Right renal cortex interstitium (tissue), 3 donors: ENCODE results near the gene SYNDIG1. TPM values are rescaled to one million over a fixed set of nuclear protein-coding genes. Genes with fewer than 3 reads are reported as not detected.

Experiments
- DNase-seq, 3 donors: peaks; one replicate each; pipeline ENCODE4 v3.0.0-alpha.2; 2013; ENCODE audit warnings: low read depth in 3 of 3, low spot score in 2 of 3
- polyA plus RNA-seq, 3 donors: library from polyadenylated mRNA; unstranded; fragments of 120-200 nt; gene quantifications; one replicate each; pipeline ENCODE4 v1.2.1, GENCODE V29; 2013; ENCODE audit not compliant: insufficient read length in 3 of 3

The SYNDIG1 gene
- 1 to 10 TPM; 5.8 to 8.6 (median 7.7) TPM for polyA plus RNA-seq

DNA sequence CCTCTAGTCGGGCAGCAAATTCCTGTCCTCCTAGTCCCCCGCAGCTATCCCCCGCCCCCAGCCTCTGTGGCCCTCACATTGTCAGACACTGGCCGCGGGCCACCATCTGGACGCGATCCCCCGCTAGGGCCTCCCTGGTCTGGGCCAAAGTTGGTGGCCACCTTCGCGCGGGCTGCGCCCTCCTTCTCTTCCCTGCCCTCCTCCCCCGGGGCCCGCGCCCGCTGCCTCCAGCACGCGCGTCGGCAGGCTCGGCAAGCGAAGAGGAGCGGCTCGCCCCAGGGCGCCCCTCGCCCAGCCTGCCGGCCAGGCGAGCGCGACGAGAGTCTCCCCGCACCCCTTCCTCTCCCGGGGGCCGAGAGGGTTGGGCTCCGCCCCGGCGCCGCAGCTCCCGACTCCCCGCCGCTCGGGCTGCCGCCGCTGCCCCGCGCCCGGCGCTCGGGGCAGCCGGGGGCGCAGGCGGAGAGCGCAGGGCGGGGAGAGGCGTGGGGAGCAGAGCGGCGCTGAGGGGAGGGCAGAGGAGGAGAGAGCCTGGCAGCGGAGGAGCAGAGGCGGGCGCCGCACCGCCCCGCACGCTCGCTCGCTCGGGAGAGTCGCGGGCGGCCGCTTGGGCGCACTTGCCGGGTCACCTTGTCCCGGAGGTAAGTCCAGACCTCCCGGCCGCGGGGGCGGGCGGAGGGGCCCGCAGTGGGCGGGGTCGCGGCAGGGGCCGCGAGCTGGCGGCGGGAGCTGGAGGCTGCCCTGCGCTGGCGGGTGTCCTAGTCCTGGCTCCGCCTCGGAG is at the start of gene SYNDIG1:
TSS of gene SYNDIG1 (plus strand) at position 514 of the 778 bp plus-strand sequence. CDS start 73,469 bp downstream, outside the sequence.
- DNase-seq = peak in 1 of 3 donors; percentile 38

DNA sequence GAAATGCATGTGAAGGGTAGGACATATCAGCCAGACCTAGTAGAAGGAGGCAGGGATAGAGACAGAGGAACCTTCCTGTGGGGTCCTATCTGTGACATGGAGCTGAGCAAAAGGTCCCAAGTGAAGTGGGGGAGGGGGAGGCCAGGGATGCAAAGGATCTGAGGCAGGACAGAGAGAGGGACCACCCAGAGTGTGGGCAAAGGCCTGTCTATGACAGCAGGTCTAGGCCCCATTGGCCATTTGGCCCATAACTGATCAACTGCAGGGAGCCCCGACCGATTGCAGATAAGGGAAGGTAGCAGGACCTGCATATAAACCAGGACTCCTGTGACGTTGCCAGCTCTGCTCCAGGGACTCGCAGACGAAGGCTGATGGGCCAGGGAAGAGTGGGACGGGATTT is 49.6 kb upstream of the SYNDIG1 start:
- DNase-seq = no peak

DNA sequence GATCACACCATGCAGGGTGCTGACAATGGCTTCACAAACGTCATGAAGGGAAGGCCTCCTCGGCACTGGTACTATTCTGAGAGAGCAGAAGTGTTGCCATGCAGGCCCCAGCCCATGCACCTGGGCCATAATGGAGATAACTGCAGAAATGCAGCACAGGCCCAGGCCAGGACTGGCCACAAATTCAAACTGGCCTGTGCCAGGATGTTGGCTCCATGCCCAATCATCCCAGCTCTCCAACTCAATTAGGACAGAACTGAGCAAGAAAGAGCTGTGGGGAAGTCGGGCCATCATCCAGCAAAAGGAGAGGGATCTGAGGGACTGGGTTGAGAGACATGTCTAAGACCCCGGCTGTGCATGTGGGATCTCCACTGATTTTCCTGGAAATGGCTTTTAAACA is 48.9 kb upstream of the SYNDIG1 start:
- no peak for DNase-seq

DNA sequence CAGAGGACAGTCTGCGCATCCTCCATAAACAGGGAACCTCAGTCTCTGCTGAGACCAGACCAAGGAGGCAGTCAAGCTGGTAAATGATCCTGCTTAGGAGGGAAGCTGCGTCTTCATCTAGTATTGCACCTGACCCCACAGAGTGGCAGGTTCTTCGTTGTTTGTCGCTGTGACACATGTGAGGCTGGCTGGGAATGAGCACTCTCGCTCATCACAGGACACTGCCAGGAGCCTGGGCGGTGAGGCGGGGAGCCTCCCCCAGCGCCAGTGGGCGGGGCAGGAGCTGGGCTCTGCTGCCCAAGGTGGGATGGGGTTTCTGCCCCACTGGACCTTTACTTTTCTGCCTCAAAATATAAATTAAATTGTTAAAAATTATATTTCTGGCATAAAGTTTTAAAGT is 48.4 kb upstream of the SYNDIG1 start:
- DNase-seq = no peak

DNA sequence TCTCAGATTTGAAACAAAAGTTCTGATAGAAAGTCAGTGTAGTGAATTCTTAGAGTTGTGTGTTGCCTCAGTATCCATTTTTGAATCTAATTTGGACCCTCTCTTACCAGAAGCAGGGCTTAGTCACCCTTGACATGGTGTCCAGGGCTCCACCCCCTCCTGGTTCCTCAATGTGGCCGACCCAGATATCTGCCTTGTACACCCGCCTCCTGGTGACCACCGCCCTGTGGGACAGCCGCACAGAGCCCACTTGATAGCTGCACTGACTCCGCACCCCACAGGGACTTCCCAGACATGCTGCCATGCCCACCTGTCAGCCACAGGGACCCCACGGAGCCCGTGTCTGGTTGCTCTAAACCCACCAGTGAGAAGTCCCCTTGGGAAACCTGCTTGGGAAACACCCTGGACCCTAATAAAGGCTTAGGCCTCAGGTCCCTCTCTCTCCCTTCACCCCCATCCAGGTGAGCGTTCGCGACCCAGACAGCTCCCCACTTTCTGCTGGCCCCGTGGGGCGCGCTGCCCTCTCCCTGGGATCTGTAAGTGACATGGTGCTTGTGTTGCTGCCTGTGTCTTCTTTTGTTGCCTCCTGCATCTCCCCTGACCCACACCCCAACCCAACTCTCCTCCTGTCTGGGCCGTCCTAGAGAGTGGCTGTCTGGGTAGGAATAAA is 47.2 kb upstream of the SYNDIG1 start:
- no peak for DNase-seq

DNA sequence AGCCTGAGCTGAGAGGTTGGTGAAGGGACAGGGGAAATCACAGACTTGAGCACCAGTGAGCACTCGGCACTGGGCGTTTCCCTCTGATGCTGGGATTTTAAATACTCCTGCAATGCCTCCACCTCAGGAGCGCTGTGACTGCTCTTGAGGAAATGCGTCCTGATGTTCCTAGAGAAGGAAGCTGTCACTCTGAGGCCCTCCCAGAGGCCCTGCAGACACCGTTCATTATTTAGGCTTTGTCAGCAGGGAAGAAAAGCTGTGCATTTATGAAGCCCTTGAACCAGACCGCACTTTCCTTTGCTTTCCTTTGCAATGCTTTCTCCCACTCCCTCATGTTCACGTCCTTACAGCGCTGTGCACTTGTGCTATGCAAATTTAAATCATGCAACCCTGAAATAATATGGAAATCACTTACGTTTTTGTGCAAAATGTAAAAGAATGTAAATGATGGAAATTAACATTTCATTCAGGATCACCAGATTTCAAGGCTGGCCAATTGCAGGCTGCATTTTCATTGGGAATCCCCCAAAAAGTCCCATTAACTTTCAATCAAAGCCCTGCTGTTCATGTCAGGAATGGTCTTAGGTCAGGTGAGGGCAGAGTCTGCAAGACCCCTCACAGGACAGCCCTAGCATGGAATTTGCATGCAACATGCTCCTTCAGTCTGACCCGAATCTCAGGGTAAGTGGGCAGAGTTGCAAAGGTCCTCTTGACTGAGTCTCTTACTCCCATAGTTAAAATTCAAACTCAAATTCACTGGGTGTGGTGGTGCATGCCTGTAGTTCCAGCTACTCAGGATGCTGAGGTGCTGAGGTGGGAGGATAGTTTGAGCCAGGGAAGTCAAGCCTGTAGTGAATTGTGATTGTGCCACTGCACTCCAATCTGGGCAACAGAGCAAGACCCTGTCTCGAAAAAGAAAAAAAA is 45.8 kb upstream of the SYNDIG1 start:
- DNase-seq = no peak

DNA sequence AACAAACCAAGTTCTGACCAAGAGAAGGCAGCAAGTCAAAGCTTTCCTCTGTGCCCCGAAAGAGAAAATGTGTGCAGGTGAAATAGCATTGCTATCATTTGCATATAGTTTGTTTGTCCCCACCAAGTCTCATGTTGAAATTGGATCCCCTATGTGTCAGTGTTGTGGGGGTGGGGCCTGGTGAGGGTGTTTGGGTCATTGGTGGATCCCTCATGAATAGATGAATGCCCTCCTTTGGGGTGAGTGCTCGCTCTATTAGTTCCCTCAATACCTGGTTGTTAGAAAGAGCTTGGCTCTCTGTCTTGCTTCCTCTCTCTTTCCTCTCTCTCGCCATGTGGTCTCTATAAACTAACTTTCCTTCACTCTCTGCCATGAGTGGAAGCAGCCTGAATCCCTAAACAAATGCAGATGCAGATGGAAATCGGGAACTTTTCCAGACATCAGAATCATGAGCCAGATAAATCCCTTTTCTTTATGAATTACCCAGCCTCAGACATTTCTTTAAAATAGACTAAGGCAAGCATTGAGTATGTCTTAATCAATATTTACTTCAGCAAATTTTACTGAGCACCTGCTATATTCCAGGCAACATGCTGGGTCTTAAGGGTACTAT is 43.8 kb upstream of the SYNDIG1 start:
- DNase-seq = no peak

DNA sequence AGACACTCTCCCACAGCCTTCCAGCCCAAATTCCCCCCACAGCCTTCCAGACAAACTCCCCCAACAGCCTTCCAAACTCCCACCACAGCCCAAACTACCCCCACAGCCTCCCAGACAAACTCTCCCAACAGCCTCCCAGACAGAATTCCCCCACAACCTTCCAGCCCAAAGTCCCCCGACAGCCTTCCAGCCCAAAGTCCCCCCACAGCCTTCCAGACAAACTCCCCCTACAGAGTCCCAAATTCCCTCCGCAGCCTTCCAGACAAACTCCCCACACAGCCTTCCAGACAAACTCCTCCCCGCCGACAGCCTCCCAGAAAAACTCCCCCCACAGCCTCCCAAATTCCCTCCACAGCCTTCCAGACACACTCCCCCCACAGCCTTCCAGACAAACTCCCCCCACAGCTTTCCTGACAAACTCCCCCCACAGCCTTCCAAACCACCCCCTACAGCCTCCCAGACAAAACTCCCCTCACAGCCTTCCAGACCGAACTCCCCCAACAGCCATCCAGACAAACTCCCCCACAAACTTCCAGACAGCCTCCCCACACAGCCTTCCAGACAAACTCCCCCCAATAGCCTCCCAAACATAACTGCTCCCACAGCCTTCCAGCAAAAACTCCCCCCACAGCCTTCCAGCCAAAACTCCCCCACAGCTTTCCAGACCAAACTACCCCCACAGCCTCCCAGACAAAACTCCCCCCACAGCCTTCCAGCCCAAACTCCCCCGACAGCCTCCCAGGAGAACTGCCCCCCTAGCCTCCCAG is 38.0 kb upstream of the SYNDIG1 start:
- no peak for DNase-seq

DNA sequence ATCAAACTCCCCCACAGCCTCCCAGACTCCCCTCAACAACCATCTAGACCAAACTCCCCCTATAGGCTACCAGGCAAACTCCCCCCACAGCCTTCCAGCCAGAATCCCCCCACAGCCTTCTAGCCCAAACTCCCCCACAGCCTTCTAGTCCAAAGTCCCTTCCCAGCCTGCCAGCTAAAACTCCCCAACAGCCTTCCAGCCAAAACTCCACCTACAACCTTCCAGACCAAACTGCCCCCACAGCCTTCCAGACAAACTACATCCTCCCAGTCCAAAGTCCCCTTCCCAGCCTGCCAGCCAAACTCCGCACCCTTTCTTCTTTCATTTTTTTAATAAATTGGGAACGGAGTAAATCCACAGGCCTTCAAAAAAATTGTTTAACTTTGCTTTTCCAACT is 37.4 kb upstream of the SYNDIG1 start:
- no peak for DNase-seq

DNA sequence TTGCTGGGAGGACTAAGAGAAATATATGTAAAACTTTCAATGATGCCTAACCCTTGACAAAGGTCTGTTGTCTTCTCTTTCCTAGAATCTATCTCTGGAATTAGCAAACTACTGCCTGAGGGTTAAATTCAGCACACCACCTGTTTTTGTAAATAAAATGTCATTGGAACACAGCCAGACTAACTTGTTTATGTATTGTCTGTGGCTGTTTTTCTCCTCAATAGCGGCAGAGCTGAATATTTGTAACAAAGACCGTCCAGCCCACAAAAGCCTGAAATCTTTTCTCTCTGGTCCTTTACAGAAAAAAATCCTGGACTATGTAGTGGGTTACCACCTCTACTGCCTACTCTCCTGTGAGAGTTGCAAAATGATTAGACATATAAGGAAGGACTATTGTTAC is 33.3 kb upstream of the SYNDIG1 start:
- DNase-seq = no peak

DNA sequence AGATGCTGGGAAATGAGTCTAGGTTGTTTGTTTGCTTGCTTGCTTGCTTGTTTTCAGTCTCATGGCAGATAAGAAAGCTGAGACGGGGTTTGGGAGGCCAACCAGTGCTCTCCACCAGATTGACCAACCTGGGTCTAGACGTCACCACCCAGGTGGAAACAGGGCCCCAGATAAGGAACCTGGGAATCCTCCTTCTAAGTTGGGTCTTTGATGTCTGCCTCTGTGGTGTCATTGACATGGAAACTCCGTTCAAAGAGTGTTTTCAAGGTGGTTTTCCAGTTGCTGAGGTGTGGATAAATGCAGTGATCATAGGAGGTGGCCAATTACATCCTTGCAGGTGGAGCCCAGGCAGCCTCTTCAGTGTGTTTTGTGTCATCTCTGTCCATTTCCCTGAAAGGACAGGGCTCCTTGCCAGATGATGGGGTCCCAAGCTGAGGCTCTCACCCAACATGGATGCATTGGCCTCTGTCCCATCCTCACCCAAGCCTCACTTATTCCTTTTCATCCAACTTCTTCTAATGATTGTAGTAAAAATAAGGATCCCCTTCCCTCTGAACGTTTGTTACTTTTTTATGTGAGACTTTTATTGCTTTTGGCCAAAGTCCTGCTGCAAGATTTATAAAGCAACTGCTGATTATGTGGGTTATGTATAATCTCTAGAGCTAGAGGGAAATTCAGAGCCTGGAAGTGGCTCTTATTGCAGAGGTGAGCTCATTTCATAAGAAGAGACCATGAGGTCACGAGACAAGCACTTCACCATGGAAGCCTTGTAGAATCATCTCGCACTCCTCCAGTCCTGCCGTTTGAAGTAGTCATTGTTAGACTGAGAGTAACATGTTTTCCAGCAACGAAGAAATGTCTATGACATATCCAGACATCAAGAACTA is 32.0 kb upstream of the SYNDIG1 start:
- peak in 2 of 3 donors; percentile 43 to 56 for DNase-seq

DNA sequence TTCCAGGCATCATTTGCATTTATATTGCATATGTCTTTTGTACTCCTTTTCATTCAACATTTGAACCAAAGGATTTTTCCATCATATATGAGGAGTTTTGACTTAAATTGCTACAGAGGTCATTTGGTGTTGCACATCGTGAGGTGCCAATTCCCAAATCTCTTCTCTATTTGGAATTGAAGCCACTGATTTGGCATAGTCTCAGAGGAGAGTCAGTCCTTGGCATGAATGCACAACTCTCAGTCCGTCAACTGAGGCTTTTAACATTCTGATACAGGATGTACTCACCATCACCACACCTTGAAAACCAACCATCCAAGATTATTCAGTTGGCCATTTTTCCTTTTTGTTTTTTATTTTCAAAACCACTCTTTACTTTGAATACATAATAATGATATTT is 31.1 kb upstream of the SYNDIG1 start:
- no peak for DNase-seq

DNA sequence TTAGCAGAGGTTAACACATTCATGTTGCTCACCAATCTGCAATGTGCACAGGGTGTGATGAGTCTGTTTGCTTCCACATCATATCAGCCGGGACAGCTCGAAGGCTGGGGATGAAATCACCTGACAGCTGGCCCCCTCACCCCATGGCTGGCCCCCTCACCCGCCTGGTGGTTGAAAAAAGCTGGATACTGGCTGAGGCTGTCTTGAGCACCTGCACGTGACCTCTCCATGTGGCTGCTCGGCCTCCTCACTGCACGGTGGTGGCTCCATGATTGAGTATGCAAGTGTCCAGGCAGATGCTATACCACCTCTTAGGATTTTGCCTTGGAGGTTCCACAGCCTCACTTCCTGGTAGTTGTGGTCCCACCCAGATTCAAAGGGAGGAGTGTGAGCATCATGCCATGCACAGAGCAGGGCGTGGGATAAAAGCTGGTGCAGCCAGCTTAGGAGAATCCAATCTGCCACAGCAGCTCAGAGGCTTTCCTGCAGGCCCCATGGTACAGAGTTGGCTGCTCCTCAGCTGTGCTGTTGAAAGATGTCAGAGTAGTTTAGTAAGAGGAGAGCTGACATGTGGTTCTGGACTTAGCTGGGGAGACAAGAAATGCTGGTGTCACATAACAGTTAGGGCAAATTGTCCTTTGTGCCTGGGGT is 29.6 kb upstream of the SYNDIG1 start:
- DNase-seq = no peak

DNA sequence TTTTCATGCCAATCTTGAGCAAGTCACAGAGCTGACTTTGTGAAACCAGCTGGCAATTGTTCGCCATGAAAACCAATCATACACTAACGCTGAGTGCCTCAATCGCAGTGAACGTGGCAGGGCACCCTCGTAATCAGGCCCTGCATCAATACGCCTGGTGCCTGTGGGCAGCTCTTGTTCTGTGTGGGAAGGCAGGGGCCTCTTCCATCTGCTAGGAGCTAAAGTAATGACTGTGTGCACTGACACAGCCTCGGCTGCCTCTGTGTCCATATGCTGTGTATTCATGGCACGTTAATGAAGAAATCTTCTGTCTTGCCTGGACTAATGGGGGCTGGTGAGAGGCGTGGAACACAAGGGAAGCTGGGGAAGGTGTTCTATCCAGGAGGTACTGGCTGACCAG is 27.8 kb upstream of the SYNDIG1 start:
- DNase-seq = no peak

DNA sequence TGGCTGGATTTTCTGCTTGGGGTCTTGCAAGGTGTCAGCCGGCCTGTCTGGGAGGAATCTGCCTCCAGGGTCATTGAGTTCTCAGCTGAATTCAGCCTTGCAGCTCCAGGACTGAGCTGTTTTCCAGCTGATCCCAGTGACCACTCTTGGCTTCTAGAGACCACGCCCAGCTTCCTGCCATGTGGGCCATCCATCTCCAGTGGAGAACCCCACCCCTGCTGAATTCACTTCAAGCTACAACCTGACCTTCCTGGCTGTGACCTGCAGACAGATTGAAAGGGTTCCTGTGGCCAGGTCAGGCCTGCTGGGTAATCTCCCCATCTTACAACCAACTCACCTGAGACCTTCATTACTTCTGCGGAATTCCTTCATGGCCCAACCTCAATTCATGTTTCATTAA is 26.5 kb upstream of the SYNDIG1 start:
- no peak for DNase-seq

DNA sequence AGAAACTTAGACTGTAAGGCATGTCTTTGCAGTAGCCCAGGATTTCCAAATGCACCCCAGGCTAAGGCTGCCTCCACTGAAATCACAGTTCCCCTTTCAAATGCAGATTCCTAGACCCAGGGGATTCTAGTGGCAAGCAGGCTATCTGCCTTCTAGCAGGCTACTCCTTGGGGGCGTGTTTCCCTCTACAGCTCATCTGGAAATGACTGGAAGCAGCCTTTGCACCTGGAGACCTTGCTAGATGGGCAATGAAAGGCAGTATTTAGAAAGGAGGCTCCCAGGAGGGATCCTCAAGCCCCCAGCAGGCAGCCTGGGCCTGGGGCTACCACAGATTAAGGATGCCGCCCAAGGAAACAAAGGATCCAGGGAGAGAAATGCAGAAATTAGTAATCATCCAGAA is 26.0 kb upstream of the SYNDIG1 start:
- DNase-seq = no peak

DNA sequence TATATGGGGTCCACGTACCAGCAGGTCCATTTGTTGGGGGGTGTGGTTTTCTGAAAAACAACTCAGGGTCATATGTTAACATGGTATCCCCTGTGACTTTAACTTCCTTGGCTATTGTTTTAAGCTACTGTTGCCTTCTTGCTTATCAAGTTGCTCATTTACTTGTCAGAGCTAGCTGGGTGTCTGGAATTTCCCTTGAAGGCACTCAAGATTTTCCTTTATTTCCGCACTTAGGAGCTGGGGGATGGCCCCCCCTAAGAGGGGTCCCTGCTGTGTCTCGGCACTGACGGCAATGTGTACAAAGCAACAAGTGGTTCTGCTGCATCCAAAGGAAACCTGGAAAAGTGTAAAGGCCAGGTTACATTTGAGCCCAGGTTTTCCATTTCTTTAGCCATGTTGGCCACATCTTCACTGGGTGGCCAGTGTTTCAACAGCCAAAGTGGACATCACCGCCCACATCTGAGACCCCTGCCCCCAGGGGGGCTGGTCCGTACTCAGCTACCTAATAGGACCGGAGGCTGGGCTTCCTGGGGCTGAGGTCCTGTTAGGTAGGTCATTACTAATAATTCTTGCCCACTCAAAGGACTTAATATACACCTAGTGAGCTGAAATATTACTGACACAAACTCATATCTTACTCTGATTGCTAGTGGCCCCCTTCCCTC is 24.8 kb upstream of the SYNDIG1 start:
- peak in 1 of 3 donors; percentile 12 for DNase-seq
